ENCODE results near the gene TSHZ3.

DNA sequence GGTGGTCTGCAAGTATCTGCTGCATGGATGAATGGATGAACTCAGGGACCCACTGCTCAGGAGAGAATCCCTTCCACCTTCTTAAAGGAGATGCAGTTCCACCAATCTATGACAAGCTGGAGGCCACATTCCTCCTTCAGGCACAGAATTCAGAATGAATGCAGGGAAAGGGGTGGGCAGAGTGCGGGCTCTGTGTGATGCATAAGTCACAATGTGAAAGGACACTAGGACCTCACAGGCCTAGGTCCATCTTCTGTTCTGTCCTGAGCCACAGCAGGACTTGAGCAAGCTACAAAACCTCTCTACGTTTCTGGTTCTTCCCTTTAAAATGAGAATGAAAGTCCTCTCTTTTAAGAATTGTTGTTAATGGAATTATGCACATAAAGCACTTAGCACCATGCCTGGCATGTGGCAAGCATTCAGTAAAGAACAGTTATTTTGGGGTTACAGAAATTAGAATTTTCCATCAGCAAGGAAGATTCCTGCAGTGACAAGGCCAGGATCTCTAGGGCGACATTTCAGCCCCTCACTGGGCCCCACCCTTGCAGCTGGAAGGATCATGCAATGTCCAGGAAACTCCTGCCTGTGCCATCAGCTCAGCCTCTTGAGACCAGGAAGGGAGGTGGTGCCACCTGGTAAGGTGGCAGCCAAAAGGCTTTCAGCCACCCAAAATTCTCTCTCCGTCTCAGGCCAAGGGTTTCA lies 38.7 kb downstream of the TSHZ3 start:
- TF ChIP-seq, protein P1, sequence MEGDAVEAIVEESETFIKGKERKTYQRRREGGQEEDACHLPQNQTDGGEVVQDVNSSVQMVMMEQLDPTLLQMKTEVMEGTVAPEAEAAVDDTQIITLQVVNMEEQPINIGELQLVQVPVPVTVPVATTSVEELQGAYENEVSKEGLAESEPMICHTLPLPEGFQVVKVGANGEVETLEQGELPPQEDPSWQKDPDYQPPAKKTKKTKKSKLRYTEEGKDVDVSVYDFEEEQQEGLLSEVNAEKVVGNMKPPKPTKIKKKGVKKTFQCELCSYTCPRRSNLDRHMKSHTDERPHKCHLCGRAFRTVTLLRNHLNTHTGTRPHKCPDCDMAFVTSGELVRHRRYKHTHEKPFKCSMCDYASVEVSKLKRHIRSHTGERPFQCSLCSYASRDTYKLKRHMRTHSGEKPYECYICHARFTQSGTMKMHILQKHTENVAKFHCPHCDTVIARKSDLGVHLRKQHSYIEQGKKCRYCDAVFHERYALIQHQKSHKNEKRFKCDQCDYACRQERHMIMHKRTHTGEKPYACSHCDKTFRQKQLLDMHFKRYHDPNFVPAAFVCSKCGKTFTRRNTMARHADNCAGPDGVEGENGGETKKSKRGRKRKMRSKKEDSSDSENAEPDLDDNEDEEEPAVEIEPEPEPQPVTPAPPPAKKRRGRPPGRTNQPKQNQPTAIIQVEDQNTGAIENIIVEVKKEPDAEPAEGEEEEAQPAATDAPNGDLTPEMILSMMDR (IDR thresholded peaks at IDR 0.05), result no peak
- TF ChIP-seq POLR2A (IDR thresholded peaks at IDR 0.05), result no peak
